H9 (cell line): Measurements from ENCODE around the gene DUOXA1. TPM values are rescaled to one million over a fixed set of nuclear protein-coding genes. Genes with fewer than 3 reads are reported as not detected.

Experiments used
- DNase-seq: peaks from one replicate; pipeline ENCODE4 v3.0.0-alpha.2; 2017
- H2AFZ ChIP-seq: one replicate; pipeline ENCODE4 v1.6.1; 2013; ENCODE audit warnings: mild to moderate bottlenecking, low read length, control low read depth, moderate library complexity
- H2AK5ac ChIP-seq: 2 replicates; pipeline ENCODE4 v1.6.1; 2013; ENCODE audit warnings: low read length, control low read depth, mixed read lengths; ENCODE audit not compliant: insufficient read length
- H2BK120ac ChIP-seq: one replicate; pipeline ENCODE4 v1.6.1; 2013; ENCODE audit warnings: low read depth, mild to moderate bottlenecking, low read length, control low read depth, inconsistent platforms; ENCODE audit not compliant: poor library complexity, severe bottlenecking
- H2BK12ac ChIP-seq: 2 replicates; pipeline ENCODE4 v1.6.1; 2013; ENCODE audit warnings: low read length, control low read depth, mixed read lengths, low read depth; ENCODE audit not compliant: insufficient read length
- H2BK15ac ChIP-seq: 2 replicates; pipeline ENCODE4 v1.6.1; 2013; ENCODE audit warnings: low read depth, low read length, control low read depth
- H2BK20ac ChIP-seq: one replicate; pipeline ENCODE4 v1.6.1; 2013; ENCODE audit warnings: low read depth, mild to moderate bottlenecking, low read length, control low read depth, inconsistent platforms; ENCODE audit not compliant: poor library complexity, severe bottlenecking
- H2BK5ac ChIP-seq: 2 replicates; pipeline ENCODE4 v1.6.1; 2013; ENCODE audit warnings: low read length, control low read depth, mixed read lengths; ENCODE audit not compliant: insufficient read length
- H3K14ac ChIP-seq: 2 replicates; pipeline ENCODE4 v1.6.1; 2013; ENCODE audit warnings: low read length, control low read depth; ENCODE audit not compliant: insufficient read depth
- H3K18ac ChIP-seq: 2 replicates; pipeline ENCODE4 v1.6.1; 2013; ENCODE audit warnings: low read depth, mild to moderate bottlenecking, mixed read lengths, low read length, control low read depth; ENCODE audit not compliant: insufficient read length
- H3K23ac ChIP-seq: 2 replicates; pipeline ENCODE4 v1.6.1; 2013; ENCODE audit warnings: low read length, control low read depth, mixed read lengths, low read depth; ENCODE audit not compliant: insufficient read length
- H3K23me2 ChIP-seq: 2 replicates; pipeline ENCODE4 v1.6.1; 2013; ENCODE audit warnings: low read depth, mild to moderate bottlenecking, mixed read lengths, low read length, control low read depth; ENCODE audit not compliant: insufficient read length, poor library complexity, severe bottlenecking
- H3K27ac ChIP-seq: 2 replicates; pipeline ENCODE4 v1.5.1; 2013; ENCODE audit warnings: low read length, control low read depth, mixed read lengths, low read depth; ENCODE audit not compliant: insufficient read length
- H3K27me3 ChIP-seq: 2 replicates; pipeline ENCODE4 v1.6.1; 2013; ENCODE audit warnings: low read length, control low read depth, inconsistent platforms; ENCODE audit not compliant: insufficient read depth
- H3K4ac ChIP-seq: 2 replicates; pipeline ENCODE4 v1.6.1; 2013; ENCODE audit warnings: low read depth, mild to moderate bottlenecking, control low read depth, inconsistent platforms, low read length, moderate library complexity
- H3K4me1 ChIP-seq: 2 replicates; pipeline ENCODE4 v1.6.1; 2013; ENCODE audit warnings: low read length, control low read depth, inconsistent platforms; ENCODE audit not compliant: insufficient read depth
- H3K4me2 ChIP-seq: 2 replicates; pipeline ENCODE4 v1.6.1; 2013; ENCODE audit warnings: low read length, control low read depth, mixed read lengths; ENCODE audit not compliant: insufficient read length, insufficient read depth
- H3K56ac ChIP-seq: 2 replicates; pipeline ENCODE4 v1.6.1; 2013; ENCODE audit warnings: low read depth, mild to moderate bottlenecking, mixed read lengths, low read length, control low read depth; ENCODE audit not compliant: insufficient read length
- H3K79me1 ChIP-seq: 2 replicates; pipeline ENCODE4 v1.6.1; 2013; ENCODE audit warnings: low read depth, mild to moderate bottlenecking, moderate library complexity, low read length, control low read depth, inconsistent platforms; ENCODE audit not compliant: insufficient read depth, poor library complexity, severe bottlenecking
- H3K79me2 ChIP-seq: 2 replicates; pipeline ENCODE4 v1.6.1; 2013; ENCODE audit warnings: low read length, control low read depth, inconsistent platforms; ENCODE audit not compliant: insufficient read depth
- H3K9ac ChIP-seq: 2 replicates; pipeline ENCODE4 v1.6.1; 2013; ENCODE audit warnings: low read length, control low read depth, mixed read lengths; ENCODE audit not compliant: insufficient read length; ENCODE audit errors: extremely low read depth
- H3K9me3 ChIP-seq: one replicate; pipeline ENCODE4 v1.6.1; 2013; ENCODE audit warnings: low read depth, low read length, inconsistent platforms; ENCODE audit not compliant: control insufficient read depth
- H3T11ph ChIP-seq: one replicate; pipeline ENCODE4 v1.6.1; 2013; ENCODE audit warnings: mild to moderate bottlenecking, low read length, control low read depth, inconsistent platforms
- H4K20me1 ChIP-seq: one replicate; pipeline ENCODE4 v1.6.1; 2013; ENCODE audit not compliant: control insufficient read depth, insufficient read length, insufficient read depth
- H4K5ac ChIP-seq: 2 replicates; pipeline ENCODE4 v1.6.1; 2013; ENCODE audit warnings: low read depth, mild to moderate bottlenecking, mixed read lengths, low read length, control low read depth; ENCODE audit not compliant: insufficient read length
- H4K8ac ChIP-seq: replicated peaks from 2 replicates; pipeline ENCODE4 v1.6.1; 2013; ENCODE audit warnings: low read length, control low read depth, mixed read lengths, low read depth; ENCODE audit not compliant: insufficient read length
- H4K91ac ChIP-seq: 2 replicates; pipeline ENCODE4 v1.6.1; 2013; ENCODE audit warnings: low read depth, mild to moderate bottlenecking, moderate library complexity, mixed read lengths, low read length, control low read depth; ENCODE audit not compliant: insufficient read length
- H3K27ac Mint-ChIP-seq, 3 experiments: 2 replicates in 2 of 3; 3 replicates in 1 of 3; pipeline ENCODE4 v1.8.0; 2020 to 2021; ENCODE audit warnings: mixed read lengths in 3 of 3, mild to moderate bottlenecking in 1 of 3, moderate library complexity in 1 of 3
- H3K27me3 Mint-ChIP-seq: 2 replicates; pipeline ENCODE4 v1.8.0; 2021; ENCODE audit warnings: low read depth, mild to moderate bottlenecking, moderate library complexity, mixed read lengths
- H3K36me3 Mint-ChIP-seq, 3 experiments: 2 replicates in 2 of 3; 3 replicates in 1 of 3; pipeline ENCODE4 v1.8.0; 2020 to 2021; ENCODE audit warnings: low read depth in 3 of 3, mixed read lengths in 3 of 3; ENCODE audit not compliant: insufficient read depth in 1 of 3
- H3K4me1 Mint-ChIP-seq, 2 experiments: 2 replicates each; pipeline ENCODE4 v1.8.0; 2020; ENCODE audit warnings: mixed read lengths in 2 of 2
- H3K4me3 Mint-ChIP-seq, 2 experiments: 2 replicates in 1 of 2; 3 replicates in 1 of 2; pipeline ENCODE4 v1.8.0; 2020 to 2021; ENCODE audit warnings: mild to moderate bottlenecking in 2 of 2, mixed read lengths in 2 of 2, moderate library complexity in 1 of 2
- H3K9me3 Mint-ChIP-seq, 2 experiments: 2 replicates in 1 of 2; 3 replicates in 1 of 2; pipeline ENCODE4 v1.8.0; 2020; ENCODE audit warnings: mild to moderate bottlenecking in 2 of 2, mixed read lengths in 2 of 2, moderate library complexity in 1 of 2
- WGBS: extraction: QIAGEN DNeasy Blood & Tissue Kit; methylation state at CpG from one replicate; pipeline ENCODE4 v1.1.7; 2013; ENCODE audit warnings: missing lambda C conversion rate, low lambda C conversion rate, mixed read lengths; ENCODE audit not compliant: insufficient read length; ENCODE audit errors: extremely low coverage; 5-methylcytosine and 5-hydroxymethylcytosine counted together
- total RNA-seq: library from RNA; stranded (reverse); gene quantifications from 2 replicates; pipeline ENCODE4 v1.2.1, GENCODE V29; 2021
- TF ChIP-seq, protein P1 (sequence below): fragments of 200-600 bp; sonication (generic); conservative IDR thresholded peaks from 3 replicates; pipeline ENCODE4 v1.8.0; 2021; ENCODE audit warnings: antibody characterized with exemption, mild to moderate bottlenecking

Gene DUOXA1
- total RNA-seq, 1 experiment from 2014 or later = 1.2 TPM

DNA sequence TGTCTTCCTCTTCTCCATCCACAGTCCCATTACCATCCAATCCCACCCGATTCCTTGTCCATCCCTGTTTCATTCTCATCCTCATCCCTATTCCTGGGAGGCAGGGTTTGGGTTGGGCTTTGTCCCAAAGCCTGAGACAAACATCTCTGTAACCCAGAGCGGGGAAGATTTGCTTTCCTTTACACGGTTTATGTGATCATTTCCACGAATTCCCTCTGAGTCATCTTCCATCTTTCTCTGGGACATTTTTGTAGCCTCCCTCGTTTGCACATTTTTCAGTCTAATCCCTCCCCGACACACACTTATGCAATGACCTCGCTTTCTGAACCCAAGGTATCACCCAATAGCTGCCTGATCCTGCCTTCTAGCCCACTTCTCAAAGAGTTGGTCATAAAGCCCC, 38.5 kb downstream of the DUOXA1 start:
- Mint-ChIP-seq H3K27ac (peak overlapping the region in 1 of 3 experiments; percentile 80; a peak in 1 of 7 replicates), H3K4me3 (no peak overlapping the region), H3K9me3 (no peaks in the 10 kb centered on the region; a peak in 1 of 5 replicates), H3K36me3 (no peaks in the 10 kb centered on the region), H3K4me1 (no peaks in the 10 kb centered on the region), H3K27me3 (peaks cover 25% of the 10 kb centered on the region)
- Histone ChIP-seq H3K9me3 (no peaks in the 10 kb centered on the region), H2BK20ac (no peak overlapping the region), H3K4ac (no peak overlapping the region), H3K79me2 (no peaks in the 10 kb centered on the region), H4K8ac (no peak overlapping the region), H3K56ac (no peak overlapping the region), H3T11ph (no peak overlapping the region), H2BK5ac (no peak overlapping the region), H3K27me3 (no peaks in the 10 kb centered on the region), H2AFZ (no peak overlapping the region), H3K18ac (no peak overlapping the region), H3K79me1 (no peaks in the 10 kb centered on the region), H3K4me2 (no peak overlapping the region), H2BK12ac (no peak overlapping the region), H2AK5ac (no peak overlapping the region), H3K9ac (no peak overlapping the region), H4K5ac (no peak overlapping the region), H4K20me1 (no peaks in the 10 kb centered on the region), H3K23me2 (no peaks in the 10 kb centered on the region), H2BK15ac (no peak overlapping the region), H3K4me1 (no peaks in the 10 kb centered on the region), H3K23ac (no peak overlapping the region), H2BK120ac (no peak overlapping the region), H3K27ac (no peak overlapping the region), H4K91ac (no peak overlapping the region), H3K14ac (no peak overlapping the region)
- WGBS = no CpG with 5 or more reads among the region's 7 CpGs
- no peak for DNase-seq
- TF ChIP-seq, protein P1, sequence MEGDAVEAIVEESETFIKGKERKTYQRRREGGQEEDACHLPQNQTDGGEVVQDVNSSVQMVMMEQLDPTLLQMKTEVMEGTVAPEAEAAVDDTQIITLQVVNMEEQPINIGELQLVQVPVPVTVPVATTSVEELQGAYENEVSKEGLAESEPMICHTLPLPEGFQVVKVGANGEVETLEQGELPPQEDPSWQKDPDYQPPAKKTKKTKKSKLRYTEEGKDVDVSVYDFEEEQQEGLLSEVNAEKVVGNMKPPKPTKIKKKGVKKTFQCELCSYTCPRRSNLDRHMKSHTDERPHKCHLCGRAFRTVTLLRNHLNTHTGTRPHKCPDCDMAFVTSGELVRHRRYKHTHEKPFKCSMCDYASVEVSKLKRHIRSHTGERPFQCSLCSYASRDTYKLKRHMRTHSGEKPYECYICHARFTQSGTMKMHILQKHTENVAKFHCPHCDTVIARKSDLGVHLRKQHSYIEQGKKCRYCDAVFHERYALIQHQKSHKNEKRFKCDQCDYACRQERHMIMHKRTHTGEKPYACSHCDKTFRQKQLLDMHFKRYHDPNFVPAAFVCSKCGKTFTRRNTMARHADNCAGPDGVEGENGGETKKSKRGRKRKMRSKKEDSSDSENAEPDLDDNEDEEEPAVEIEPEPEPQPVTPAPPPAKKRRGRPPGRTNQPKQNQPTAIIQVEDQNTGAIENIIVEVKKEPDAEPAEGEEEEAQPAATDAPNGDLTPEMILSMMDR = no peak
